Endometrial microvascular endothelial cells (primary cell): ENCODE results near the gene ABCG1. TPM values are rescaled to one million over a fixed set of nuclear protein-coding genes. Genes with fewer than 3 reads are reported as not detected.

Experiments
- in situ Hi-C: cut with HindIII; loops from 2 replicates; pipeline ENCODE4 v1.10.0; 2017; ENCODE audit warnings: low sequenced_read_pairs, low pct_unique_long_range_greater_than_20kb; ENCODE audit errors: inconsistent ontology term
- total RNA-seq: library from RNA; depleted of rRNA; stranded (reverse); fragments of >200 nt; gene quantifications from one replicate; pipeline ENCODE4 v1.2.3, GENCODE V29; 2015; ENCODE audit errors: inconsistent ontology term

Gene ABCG1
- total RNA-seq, 1 donor from 2014 or later = 6.0 TPM

DNA sequence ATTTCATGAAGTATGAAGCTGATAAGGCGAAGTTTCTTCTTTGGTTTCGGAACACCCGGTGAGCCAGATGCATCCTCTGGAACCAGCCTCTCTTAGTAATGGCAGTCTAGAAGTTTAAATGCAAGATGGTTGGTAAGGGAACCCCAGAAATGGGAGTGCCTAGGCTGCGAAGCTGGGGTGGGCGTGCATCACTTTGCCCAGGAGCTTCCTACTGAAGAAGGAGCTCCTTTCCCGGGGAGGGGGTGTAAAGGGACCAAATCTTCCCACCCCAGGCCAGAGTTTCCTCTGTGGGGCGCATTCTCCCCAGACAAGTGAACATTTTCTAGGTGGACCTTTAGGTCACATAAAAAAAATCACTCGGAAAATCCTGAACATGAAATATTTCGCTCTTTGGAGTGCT is 127.5 kb downstream of the ABCG1 start:
- in situ Hi-C loops = no loop called here

Other genes starting within 250 kb of the ABCG1 start
- 12.5 TPM for gene ZBTB21, start 208.8 kb upstream of the ABCG1 start, total RNA-seq
- gene UMODL1, start 147.8 kb upstream of the ABCG1 start, total RNA-seq = not detected
- not detected for gene TFF3, start 96.3 kb downstream of the ABCG1 start, total RNA-seq
- not detected for gene TFF2, start 131.9 kb downstream of the ABCG1 start, total RNA-seq
- gene TFF1, start 147.4 kb downstream of the ABCG1 start, total RNA-seq = not detected
- not detected for gene TMPRSS3, start 176.9 kb downstream of the ABCG1 start, total RNA-seq
- gene UBASH3A, start 184.8 kb downstream of the ABCG1 start, total RNA-seq = not detected